Type B pancreatic cell (in vitro differentiated cells): ENCODE data around the gene INPP4A. TPM values are rescaled to one million over a fixed set of nuclear protein-coding genes. Genes with fewer than 3 reads are reported as not detected.

Source experiments
- DNase-seq: peaks from one replicate; pipeline ENCODE4 v3.0.0; 2021; ENCODE audit warnings: mixed read lengths; ENCODE audit not compliant: unreplicated experiment; ENCODE audit errors: extremely low spot score
- H3K27ac Mint-ChIP-seq: 2 replicates; pipeline ENCODE4 v1.8.0; 2021; ENCODE audit warnings: mild to moderate bottlenecking, mixed read lengths
- H3K27me3 Mint-ChIP-seq: 2 replicates; pipeline ENCODE4 v1.8.0; 2021; ENCODE audit warnings: mixed read lengths
- H3K36me3 Mint-ChIP-seq: 2 replicates; pipeline ENCODE4 v1.8.0; 2021; ENCODE audit warnings: mixed read lengths
- H3K4me1 Mint-ChIP-seq: one replicate; pipeline ENCODE4 v1.8.0; 2021; ENCODE audit warnings: mixed read lengths; ENCODE audit not compliant: unreplicated experiment
- H3K4me3 Mint-ChIP-seq: 2 replicates; pipeline ENCODE4 v1.8.0; 2021; ENCODE audit warnings: mild to moderate bottlenecking, mixed read lengths
- H3K9me3 Mint-ChIP-seq: 2 replicates; pipeline ENCODE4 v1.8.0; 2021; ENCODE audit warnings: mixed read lengths
- CTCF ChIP-seq: fragments of 200-600 bp; sonication (generic); conservative IDR thresholded peaks from 2 replicates; pipeline ENCODE4 v1.5.0; 2021; ENCODE audit warnings: antibody characterized with exemption, mild to moderate bottlenecking
- total RNA-seq: library from RNA; stranded (reverse); gene quantifications from 2 replicates; pipeline ENCODE4 v1.2.1, GENCODE V29; 2021; ENCODE audit warnings: low replicate concordance

Gene INPP4A
- total RNA-seq, 1 donor from 2014 or later = 37.6 TPM

DNA sequence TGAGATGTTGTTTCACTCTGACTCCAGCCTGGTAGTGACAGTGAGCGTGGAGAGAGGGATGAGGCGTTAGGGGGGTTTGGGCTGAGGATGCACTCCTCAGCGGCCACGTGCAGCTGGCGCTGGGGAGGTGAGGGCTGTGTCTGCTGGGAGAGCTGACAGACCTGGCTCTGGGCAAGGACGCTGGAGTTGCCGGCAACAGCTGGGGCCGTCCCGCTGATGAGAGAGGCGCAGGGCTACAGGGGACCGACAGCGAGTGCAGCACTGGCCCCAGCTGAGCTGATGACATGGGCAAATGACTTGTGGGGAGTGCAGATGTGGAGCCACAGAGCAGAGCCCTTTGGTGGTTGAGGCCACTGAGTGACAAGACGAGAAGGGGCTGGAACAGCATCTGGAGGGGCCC is 125.3 kb downstream of the INPP4A start:
- DNase-seq = no peak
- Mint-ChIP-seq H3K27me3 (no peaks in the 10 kb centered on the region), H3K4me1 (no peaks in the 10 kb centered on the region), H3K9me3 (no peaks in the 10 kb centered on the region), H3K27ac (peak overlapping the region; percentile 8), H3K36me3 (peaks cover 10% of the 10 kb centered on the region), H3K4me3 (no peak overlapping the region)
- no peak for TF ChIP-seq CTCF

- H3K36me3 Mint-ChIP-seq = peaks cover 10% of the 10 kb centered on the region
- H3K4me1 Mint-ChIP-seq = no peaks in the 10 kb centered on the region
- no peak overlapping the region for H3K27ac Mint-ChIP-seq
- no peak for DNase-seq
- H3K9me3 Mint-ChIP-seq = no peaks in the 10 kb centered on the region
- H3K27me3 Mint-ChIP-seq = no peaks in the 10 kb centered on the region
- TF ChIP-seq CTCF = no peak
- H3K4me3 Mint-ChIP-seq = no peak overlapping the region
Observed at GRCh38 chr2:98570356-98570755, 125.7 kb downstream of the INPP4A start.

DNA sequence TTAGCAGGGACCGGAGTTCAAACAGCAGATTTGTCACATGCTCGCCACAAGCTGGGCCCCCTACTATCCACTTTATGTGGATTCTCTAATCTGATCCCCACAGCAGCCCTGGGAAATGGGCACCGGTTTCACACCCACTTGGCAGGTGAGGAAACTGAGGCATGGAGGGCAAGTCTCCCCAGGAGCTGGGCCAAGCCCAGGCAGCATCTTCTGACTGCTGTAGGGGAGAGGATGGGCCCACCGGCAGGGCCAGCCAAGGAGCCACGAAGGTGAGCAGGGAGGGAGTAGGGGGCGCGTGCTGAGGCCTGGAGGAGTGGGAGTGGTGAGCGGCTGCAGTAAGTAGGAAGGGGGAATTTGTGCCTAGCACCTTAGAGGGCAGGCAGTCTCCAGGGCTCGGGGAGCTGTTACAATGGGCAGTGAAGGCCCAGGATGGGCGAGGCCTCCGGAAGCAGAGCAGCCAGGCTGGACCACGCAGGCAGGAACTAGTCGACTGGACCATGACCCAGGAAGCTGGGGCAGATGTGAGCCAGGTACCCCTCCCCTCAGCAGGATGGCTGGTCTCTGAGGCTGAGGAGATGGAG is 126.6 kb downstream of the INPP4A start:
- peaks cover 8% of the 10 kb centered on the region for H3K36me3 Mint-ChIP-seq
- no peak for DNase-seq
- H3K27me3 Mint-ChIP-seq = no peaks in the 10 kb centered on the region
- H3K9me3 Mint-ChIP-seq = no peaks in the 10 kb centered on the region
- no peaks in the 10 kb centered on the region for H3K4me1 Mint-ChIP-seq
- no peak overlapping the region for H3K4me3 Mint-ChIP-seq
- no peak overlapping the region for H3K27ac Mint-ChIP-seq
- no peak for TF ChIP-seq CTCF

DNA sequence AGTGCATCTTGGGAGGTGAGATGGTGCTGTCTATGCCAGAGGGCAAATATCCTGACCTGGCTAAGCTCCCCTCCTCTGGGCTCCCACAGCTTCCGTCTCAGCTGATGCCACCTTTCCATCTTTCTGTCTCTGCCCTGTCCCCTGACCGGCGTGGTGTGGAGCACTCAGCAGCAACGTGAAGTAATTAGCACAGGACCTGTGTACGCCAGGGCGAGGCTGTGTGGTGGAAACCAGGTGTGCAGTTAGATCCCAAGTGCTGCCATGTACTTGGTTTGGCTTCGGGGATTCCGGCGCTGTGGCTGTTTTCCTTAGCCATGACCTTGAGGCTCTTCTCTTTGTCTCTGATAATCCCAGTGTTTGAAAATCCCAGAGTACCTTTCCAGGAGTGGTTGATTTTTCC is 127.1 kb downstream of the INPP4A start:
- Mint-ChIP-seq H3K27ac (no peak overlapping the region), H3K9me3 (no peaks in the 10 kb centered on the region)

GRCh38 chr2:98572211-98572610 is 127.6 kb downstream of the INPP4A start:
- Mint-ChIP-seq H3K4me1 (no peaks in the 10 kb centered on the region), H3K9me3 (no peaks in the 10 kb centered on the region), H3K27ac (no peak overlapping the region), H3K4me3 (no peak overlapping the region), H3K27me3 (no peaks in the 10 kb centered on the region), H3K36me3 (no peaks in the 10 kb centered on the region)
- no peak for DNase-seq
- no peak for TF ChIP-seq CTCF

More for the DNA sequence above, 127.1 kb downstream of the INPP4A start:
- peaks cover 3% of the 10 kb centered on the region for H3K36me3 Mint-ChIP-seq
- TF ChIP-seq CTCF = no peak
- no peaks in the 10 kb centered on the region for H3K27me3 Mint-ChIP-seq
- no peak for DNase-seq
- H3K4me1 Mint-ChIP-seq = no peaks in the 10 kb centered on the region
- no peak overlapping the region for H3K4me3 Mint-ChIP-seq

- DNase-seq = no peak
- no peak for TF ChIP-seq CTCF
- Mint-ChIP-seq H3K4me3 (no peak overlapping the region), H3K9me3 (no peaks in the 10 kb centered on the region), H3K27me3 (no peaks in the 10 kb centered on the region), H3K36me3 (no peaks in the 10 kb centered on the region), H3K27ac (no peak overlapping the region), H3K4me1 (no peaks in the 10 kb centered on the region)
Observed at GRCh38 chr2:98572676-98573075, 128.0 kb downstream of the INPP4A start.
